GM21381 (cell line): ENCODE results near the gene PSMD13.
"Not testable (repeated sequence)": the region's sequence is repeated elsewhere in the genome, so short reads cannot be mapped to it uniquely, and the experiment has no call there.

Source experiments
- ATAC-seq: cut with Tn5 transposase; IDR thresholded peaks from one replicate; pipeline ENCODE4 v1.9.1; 2021; ENCODE audit warnings: mild to moderate bottlenecking, moderate library complexity; ENCODE audit not compliant: unreplicated experiment

The PSMD13 gene

DNA sequence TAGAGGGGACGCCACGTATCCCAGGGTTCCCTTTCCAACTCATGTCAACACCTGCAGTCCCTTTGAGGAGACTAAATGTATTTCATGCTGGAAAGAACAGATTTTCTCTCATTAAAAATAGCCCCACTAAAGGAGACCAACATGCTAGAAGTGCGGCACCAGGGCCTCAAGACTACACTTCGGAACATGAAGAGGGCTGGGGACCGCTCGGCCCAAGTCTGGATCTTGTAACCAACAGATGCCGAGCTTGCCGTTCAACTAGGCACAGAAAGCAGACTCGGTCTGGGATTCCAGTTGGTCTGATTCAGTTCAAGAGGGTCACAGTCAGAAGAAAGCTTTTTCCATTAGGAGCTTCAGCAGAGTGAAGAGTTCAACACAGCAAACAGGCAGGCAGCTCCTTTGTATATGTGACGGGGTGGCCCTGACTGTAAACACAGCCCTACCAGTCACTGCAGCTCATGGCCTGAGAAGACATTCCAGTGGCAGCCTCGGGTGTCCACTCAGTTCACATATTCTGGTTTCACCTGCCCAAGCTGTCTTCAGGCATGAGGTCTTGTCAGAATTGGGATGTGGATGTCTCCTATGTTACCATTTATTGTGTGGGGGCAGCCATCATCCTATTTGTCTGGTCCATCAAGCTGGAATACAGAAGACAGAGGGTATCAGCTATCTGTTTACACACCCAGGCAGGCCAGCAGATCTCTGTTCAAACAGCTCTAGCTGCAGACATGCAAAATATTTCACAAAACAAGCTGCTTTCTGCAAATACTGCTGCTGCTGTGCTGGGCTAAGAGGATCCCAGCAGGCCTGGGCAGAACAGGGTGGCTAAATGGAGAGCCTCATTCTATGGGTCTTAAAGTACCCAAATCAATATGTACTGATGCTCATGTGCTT is 20.4 kb upstream of the PSMD13 start:
- ATAC-seq = no peak

- no peak for ATAC-seq
Measured at GRCh38 chr11:217704-218103, 19.1 kb upstream of the PSMD13 start.

DNA sequence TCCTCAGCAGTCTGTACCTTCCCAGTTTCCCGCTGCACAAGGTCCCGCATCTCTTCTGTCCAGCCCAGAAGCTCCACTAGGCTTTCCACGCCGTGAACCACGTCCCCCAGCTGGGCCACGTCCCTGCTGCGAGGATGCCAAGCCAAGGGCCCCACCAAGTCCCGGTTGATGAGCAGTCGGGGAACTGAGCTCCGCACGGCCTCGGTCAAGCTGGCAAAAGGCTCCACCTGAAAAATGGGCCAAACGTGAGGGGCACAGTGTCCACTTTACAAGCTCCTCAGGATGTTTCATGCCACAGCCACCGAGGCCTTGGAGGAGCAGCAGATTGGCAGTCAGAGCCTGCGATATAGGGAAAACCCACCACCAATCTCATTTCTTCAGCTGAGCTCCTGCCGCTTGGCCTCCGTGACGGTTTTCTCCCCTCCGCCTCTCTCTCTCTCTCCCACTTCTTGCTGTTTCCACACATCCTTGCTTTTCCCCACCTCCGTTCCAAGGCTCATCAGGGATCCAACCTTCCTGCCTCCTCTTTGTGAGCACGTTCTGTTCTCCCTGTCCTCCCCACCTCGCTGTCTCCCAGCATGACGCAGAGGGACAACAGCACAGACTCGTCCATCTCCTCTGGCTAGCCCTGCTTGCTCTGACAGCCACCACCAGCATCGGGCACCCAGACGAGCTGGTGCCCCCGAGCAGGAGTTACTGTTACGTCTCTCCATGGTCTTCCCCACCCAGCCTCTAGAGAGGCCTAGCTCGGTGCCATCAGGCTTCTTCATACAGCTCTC is 17.8 kb upstream of the PSMD13 start:
- ATAC-seq = no peak

DNA sequence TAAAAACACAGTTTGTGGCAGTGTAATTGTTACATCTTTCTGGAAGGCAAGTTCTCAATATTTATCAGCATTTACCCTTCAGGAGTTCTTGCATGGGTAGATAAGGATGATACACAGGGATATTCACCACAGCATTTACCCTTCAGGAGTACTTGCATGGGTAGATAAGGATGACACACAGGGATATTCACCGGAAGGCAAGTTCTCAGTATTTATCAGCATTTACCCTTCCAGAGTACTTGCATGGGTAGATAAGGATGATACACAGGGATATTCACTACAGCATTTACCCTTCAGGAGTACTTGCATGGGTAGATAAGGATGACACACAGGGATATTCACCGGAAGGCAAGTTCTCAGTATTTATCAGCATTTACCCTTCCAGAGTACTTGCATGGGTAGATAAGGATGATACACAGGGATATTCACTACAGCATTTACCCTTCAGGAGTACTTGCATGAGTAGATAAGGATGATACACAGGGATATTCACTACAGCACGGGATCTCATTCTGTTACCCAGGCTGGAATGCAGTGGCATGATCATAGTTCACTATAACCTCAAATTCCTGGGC is 16.0 kb upstream of the PSMD13 start:
- not testable (repeated sequence) for ATAC-seq

DNA sequence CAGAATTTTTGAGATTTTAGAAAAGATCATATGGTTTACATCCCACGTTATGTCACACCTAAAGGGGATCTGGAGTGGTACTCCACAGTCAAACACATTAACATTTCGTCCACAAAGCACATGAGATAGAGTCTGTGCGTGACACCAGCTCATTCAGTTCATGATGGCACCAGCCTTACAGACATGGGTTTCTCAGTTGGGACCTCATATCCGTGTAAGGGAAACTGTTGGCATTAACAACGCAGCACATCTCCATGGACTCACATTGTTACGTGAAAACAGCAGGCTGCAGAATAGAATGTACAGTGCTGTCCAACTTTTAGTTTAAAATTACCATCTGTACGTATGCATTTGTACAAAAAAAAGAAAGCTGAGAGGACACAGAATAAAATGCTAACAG is 15.2 kb upstream of the PSMD13 start:
- no peak for ATAC-seq

GRCh38 chr11:221998-222789 is 14.6 kb upstream of the PSMD13 start:
- no peak for ATAC-seq

DNA sequence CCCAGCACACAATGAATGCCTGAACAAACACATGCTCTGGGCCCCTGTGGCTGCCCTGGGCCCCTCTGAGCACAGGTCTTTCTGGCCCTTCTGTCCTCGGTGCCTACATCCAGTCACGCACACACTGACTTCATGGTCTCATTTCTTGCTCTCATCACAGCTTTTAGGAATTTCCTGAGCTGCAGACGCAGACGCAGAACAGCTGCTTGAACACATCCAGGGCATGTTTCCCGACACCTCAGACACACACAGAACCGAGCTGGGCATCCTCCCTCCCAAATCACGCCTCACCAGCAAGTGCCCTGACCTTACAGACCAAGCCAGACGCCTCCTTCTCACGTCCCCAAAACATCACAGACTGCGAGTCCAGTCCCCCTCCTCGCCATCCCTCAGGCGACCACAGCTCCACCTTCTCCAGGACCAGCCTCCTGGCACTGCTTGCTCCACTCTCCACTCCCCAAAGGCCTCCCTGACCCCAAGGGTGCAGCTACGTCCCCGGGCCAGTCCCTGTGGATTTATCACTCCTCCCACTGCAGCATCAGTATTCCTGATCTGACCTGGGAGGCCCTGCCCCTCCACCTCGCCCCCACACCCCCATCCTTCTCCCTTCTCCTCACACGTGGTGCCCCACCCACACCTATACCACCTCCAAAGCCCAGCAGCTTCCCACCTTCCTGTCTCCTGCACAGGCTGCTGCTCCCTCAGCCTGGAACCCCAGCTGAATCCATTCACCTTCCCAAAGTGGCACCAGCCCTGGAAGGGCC is 13.6 kb upstream of the PSMD13 start:
- no peak for ATAC-seq

DNA sequence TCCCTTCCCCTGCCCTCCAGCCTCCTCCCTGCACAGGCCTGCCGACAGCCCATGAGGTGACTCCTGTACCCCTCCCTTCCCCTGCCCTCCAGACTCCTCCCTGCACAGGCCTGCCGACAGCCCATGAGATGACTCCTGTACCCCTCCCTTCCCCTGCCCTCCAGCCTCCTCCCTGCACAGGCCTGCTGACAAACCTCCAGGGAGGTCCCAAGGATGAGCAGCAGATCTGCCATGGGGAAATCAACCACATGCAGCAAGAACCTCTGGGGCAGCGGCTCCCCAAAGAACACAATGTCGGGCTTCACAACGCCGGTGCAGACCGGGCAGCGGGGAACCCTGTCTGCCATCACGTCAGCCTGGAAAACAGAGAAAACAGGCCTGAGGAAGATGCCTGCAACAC is 12.9 kb upstream of the PSMD13 start:
- no peak for ATAC-seq

GRCh38 chr11:224424-224823 is 12.4 kb upstream of the PSMD13 start:
- ATAC-seq = no peak

DNA sequence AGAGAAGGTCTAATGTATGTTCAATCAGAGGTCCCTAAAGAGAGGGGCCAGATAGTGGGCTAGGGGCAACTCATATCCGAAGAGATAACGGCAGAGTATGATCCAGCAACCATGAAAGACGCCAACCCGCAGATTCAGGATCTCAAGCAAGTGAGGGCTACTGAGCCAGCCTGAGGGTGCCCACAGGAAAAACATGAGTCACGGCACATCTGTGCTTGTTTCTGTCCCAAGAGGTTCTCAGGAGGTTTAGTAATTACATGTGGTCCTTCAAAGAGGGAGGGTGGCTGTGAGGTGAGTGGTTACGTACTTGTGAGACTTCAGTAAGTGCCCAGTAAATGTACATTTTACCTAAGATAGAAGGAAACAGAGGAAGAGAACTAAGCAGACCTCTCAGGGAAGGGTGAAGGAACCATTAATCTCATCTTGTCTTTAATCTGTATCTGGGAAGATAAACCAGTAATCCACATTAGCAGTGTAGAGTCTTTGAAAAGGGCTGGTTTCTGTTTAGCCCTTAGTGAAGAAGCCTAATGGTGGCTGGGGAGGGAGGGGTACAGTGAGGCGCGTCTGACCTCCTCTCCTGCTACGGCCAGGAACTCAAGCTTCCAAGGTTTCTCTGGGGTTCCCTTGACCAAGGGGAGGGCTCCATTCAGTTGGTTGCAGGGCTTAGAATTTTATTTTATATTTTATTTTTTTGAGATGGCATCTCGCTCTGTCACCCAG is 10.9 kb upstream of the PSMD13 start:
- no peak for ATAC-seq

DNA sequence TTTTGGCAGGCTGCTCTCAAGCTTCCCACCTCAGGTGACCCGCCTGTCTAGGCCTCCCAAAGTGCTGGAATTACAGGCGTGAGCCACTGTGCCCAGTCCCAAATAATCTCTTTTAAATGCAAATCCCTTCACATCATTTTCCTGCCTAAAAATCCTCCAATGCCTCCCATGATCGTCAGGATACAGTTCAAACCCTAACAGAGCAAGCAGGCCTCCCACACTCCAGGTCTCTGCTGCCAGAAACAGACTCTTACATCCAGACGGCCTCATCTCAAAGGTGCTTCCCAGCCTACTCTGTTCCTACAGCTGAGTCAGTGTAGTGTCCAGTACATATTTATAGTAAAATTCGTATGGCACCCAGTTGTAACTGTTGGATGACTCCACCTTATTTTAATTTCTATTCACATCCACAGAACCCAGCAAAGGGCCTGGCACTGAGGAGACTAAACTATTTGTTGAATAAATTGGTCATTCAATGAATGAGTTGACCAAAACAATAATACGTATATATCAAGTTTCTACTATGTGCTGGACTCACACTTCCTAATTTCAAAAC is 8.9 kb upstream of the PSMD13 start:
- ATAC-seq = no peak

DNA sequence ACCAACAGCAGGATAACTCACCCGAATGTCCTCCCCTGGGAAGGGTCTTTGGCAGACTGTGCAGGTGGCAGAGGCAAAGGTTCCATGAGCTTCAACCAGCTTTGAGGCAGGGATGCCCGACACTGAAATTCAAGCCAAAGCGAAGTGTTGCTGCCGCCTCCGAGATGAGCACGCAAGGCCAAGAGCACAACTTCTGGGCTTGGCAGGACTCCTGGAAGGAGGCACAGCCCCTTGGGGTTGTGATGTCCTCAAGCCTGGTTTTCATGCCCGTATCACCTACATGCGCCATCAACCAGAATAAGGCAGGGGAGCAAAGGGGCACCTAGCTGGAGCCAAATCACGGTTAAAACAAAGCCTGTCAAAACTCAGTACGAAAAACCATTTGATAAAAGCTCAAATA is 6.3 kb upstream of the PSMD13 start:
- ATAC-seq = no peak

DNA sequence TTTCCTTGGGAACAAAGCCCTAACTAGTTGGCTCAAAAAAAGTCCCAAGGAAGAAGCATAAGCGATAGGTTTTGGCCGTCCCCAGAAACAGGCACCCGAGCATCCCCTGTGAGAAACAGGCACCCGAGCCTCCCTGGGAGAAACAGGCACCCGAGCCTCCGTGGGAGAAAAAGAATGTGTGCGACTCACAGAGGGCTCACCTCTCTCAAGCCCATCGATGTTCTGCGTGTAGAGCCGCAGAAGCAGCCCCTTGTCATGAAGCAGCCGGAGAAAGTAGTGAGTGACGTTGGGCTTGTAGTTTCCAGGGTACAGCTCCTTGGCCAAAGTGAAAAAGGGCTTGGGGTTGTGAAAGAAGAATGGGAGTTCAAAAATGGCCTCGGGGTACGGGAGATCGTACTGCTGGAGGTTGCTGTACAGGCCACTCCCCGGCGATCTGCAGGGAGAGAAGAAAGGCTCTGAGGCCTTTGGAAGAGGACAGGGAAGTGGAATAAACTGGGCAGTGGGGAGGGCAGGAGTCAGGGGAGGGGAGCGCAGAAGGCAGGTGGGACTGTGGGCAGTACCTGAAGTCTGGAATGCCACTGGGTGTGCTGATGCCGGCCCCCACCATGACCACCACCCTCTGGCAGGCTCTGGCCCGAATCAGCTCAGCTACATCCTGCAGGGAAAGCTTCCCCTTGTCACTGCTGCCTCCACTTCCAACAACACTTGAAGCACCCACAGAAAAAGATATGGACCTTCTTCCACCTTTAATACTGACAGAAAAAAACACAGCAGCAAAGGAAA is 3.8 kb upstream of the PSMD13 start:
- ATAC-seq = no peak

DNA sequence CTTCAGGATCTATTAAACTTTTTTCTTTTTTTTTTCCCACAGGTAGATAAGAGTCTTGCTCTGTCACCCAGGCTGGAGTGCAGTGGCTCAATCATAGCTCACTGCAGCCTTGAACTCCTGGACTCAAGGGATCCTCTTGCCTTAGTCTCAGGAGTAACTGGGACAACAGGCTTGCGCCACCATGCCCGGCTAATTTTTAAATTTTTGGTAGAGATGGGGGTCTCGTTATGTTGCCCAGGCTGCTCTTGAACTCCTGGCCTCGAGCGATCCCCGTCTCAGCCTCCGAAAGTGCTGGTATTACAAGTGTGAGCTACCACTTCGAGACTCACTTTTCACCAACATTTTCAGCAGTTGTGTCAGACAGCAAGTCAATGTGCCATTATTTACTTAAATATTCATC is 1.6 kb upstream of the PSMD13 start:
- ATAC-seq = no peak

GRCh38 chr11:235609-235996 is 1.2 kb upstream of the PSMD13 start:
- no peak for ATAC-seq

GRCh38 chr11:235997-236773 is 591 bp upstream of the PSMD13 start, which contains the start of gene SIRT3:
Gene SIRT3, minus strand, starts transcription at chr11:236342. Its CDS starts 14 bp downstream, at chr11:236328.
- peak; percentile 65 for ATAC-seq

DNA sequence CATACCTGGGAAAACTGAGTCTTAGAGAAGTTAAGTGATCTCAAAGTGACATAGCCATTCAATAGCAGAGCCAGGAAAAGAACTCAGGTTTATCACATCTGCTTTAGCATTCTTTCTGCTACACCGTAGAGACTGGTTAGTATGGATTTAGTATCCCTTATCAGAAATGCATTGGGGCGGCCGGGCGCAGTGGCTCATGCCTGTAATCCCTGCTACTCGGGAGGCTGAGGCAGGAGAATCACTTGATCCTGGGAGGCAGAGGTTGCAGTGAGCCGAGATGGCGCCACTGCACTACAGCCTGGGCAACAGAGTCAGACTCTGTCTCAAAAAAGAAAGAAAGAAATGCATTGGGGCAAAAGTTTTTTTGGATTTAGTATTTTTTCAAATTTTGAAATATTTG is 1.6 kb downstream of the PSMD13 start:
- ATAC-seq = not testable (repeated sequence)

- ATAC-seq = no peak
Measured at GRCh38 chr11:240315-240714, 3.5 kb downstream of the PSMD13 start.
